Mesothelial cell of epicardium (in vitro differentiated cells): Measurements from ENCODE around the gene RBAK. TPM values are rescaled to one million over a fixed set of nuclear protein-coding genes. Genes with fewer than 3 reads are reported as not detected.
"Not testable (repeated sequence)": the region's sequence is repeated elsewhere in the genome, so short reads cannot be mapped to it uniquely, and the experiment has no call there.

ENCODE experiments used
- DNase-seq, 2 experiments: peaks; one replicate each; pipeline ENCODE4 v3.0.0; 2021; ENCODE audit warnings: low spot score in 2 of 2; ENCODE audit not compliant: unreplicated experiment in 2 of 2
- H3K27ac Mint-ChIP-seq: 2 replicates; pipeline ENCODE4 v1.8.0; 2021; ENCODE audit warnings: mixed read lengths
- H3K27me3 Mint-ChIP-seq: 2 replicates; pipeline ENCODE4 v1.8.0; 2021; ENCODE audit warnings: low read depth, mixed read lengths
- H3K36me3 Mint-ChIP-seq: 2 replicates; pipeline ENCODE4 v1.8.0; 2021; ENCODE audit warnings: mixed read lengths
- H3K4me1 Mint-ChIP-seq: 2 replicates; pipeline ENCODE4 v1.8.0; 2021; ENCODE audit warnings: mixed read lengths
- H3K4me3 Mint-ChIP-seq: 2 replicates; pipeline ENCODE4 v1.8.0; 2021; ENCODE audit warnings: mild to moderate bottlenecking, moderate library complexity, mixed read lengths
- H3K9me3 Mint-ChIP-seq: 2 replicates; pipeline ENCODE4 v1.8.0; 2021; ENCODE audit warnings: mixed read lengths
- total RNA-seq: library from RNA; stranded (reverse); gene quantifications from 3 replicates; pipeline ENCODE4 v1.2.1, GENCODE V29; 2021
- TF ChIP-seq, protein P1 (sequence below): fragments of 200-600 bp; sonication (generic); IDR thresholded peaks from one replicate; pipeline ENCODE4 v1.5.0; 2021; ENCODE audit warnings: antibody characterized with exemption; ENCODE audit not compliant: unreplicated experiment

The RBAK gene
- total RNA-seq, 1 donor from 2014 or later = 19.9 TPM

GRCh38 chr7:5001003-5001402, 44.7 kb upstream of the RBAK start:
- no peak for DNase-seq
- TF ChIP-seq, protein P1, sequence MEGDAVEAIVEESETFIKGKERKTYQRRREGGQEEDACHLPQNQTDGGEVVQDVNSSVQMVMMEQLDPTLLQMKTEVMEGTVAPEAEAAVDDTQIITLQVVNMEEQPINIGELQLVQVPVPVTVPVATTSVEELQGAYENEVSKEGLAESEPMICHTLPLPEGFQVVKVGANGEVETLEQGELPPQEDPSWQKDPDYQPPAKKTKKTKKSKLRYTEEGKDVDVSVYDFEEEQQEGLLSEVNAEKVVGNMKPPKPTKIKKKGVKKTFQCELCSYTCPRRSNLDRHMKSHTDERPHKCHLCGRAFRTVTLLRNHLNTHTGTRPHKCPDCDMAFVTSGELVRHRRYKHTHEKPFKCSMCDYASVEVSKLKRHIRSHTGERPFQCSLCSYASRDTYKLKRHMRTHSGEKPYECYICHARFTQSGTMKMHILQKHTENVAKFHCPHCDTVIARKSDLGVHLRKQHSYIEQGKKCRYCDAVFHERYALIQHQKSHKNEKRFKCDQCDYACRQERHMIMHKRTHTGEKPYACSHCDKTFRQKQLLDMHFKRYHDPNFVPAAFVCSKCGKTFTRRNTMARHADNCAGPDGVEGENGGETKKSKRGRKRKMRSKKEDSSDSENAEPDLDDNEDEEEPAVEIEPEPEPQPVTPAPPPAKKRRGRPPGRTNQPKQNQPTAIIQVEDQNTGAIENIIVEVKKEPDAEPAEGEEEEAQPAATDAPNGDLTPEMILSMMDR = no peak
- peaks cover 43% of the 10 kb centered on the region for H3K36me3 Mint-ChIP-seq
- peaks cover 1% of the 10 kb centered on the region for H3K4me1 Mint-ChIP-seq
- no peak overlapping the region for H3K4me3 Mint-ChIP-seq
- no peaks in the 10 kb centered on the region for H3K27me3 Mint-ChIP-seq
- H3K9me3 Mint-ChIP-seq = no peaks in the 10 kb centered on the region
- H3K27ac Mint-ChIP-seq = no peak overlapping the region

- Mint-ChIP-seq H3K27ac (no peak overlapping the region), H3K36me3 (peaks cover 42% of the 10 kb centered on the region), H3K9me3 (no peaks in the 10 kb centered on the region), H3K27me3 (no peaks in the 10 kb centered on the region), H3K4me3 (no peak overlapping the region), H3K4me1 (peaks cover 1% of the 10 kb centered on the region)
- TF ChIP-seq, protein P1 = no peak
- DNase-seq = no peak
Measured at GRCh38 chr7:5001911-5002310, 43.7 kb upstream of the RBAK start.

GRCh38 chr7:5005066-5005465, 40.6 kb upstream of the RBAK start:
- TF ChIP-seq, protein P1 = no peak
- H3K9me3 Mint-ChIP-seq = peaks cover 19% of the 10 kb centered on the region

DNA sequence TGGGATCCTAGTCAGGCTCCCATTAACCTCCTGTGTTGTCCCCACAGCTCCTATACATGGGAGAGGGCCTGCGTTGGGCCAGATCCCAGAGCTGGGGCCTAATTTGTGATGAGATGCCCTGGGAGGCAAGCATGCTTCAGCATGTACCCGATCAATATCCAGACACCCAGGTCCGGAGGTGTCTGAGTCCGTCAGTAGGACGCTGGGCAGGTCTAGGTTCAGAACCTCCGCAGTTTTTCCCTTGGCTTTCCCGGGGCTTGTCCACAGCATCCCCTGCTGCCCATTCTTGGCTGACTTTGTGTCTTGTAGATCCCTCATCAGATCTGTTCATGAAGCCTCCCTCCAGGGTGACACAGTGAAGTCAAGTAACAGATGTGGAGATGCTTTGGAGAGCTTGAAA, 32.7 kb upstream of the RBAK start:
- no peak overlapping the region for H3K27ac Mint-ChIP-seq
- H3K27me3 Mint-ChIP-seq = no peaks in the 10 kb centered on the region
- TF ChIP-seq, protein P1 = no peak
- no peak overlapping the region for H3K4me3 Mint-ChIP-seq
- H3K4me1 Mint-ChIP-seq = no peaks in the 10 kb centered on the region
- DNase-seq = no peak
- peaks cover 37% of the 10 kb centered on the region for H3K36me3 Mint-ChIP-seq
- H3K9me3 Mint-ChIP-seq = peaks cover 31% of the 10 kb centered on the region

More at GRCh38 chr7:5005066-5005465, 40.6 kb upstream of the RBAK start:
- H3K4me1 Mint-ChIP-seq = peaks cover 1% of the 10 kb centered on the region
- DNase-seq = no peak
- H3K27ac Mint-ChIP-seq = no peak overlapping the region
- H3K36me3 Mint-ChIP-seq = peaks cover 45% of the 10 kb centered on the region
- H3K4me3 Mint-ChIP-seq = no peak overlapping the region
- H3K27me3 Mint-ChIP-seq = no peaks in the 10 kb centered on the region

- H3K4me3 Mint-ChIP-seq = not testable (repeated sequence)
Measured at GRCh38 chr7:5015936-5016335, 29.7 kb upstream of the RBAK start.

DNA sequence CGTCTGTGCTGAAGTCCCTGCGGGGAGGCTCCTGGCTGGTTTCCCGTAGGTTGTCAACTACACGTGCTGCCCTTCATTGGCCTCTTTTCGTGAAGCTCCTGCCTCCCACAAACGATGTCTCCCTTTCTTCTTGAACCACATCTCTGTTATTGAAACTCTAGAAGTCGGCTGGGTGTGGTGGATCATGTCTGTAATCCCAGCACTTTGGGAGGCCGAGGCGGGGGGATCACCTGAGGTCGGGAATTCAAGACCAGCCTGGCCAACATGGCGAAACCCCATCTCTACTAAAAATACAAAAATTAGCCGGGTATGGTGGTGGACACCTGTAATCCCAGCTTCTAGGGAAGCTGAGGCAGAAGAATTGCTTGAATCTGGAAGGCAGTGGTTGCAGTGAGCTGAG, 28.0 kb upstream of the RBAK start:
- H3K4me1 Mint-ChIP-seq, DNase-seq, H3K27ac Mint-ChIP-seq, H3K27me3 Mint-ChIP-seq, H3K4me3 Mint-ChIP-seq: not testable (repeated sequence)
- peaks cover 16% of the 10 kb centered on the region for H3K9me3 Mint-ChIP-seq
- H3K36me3 Mint-ChIP-seq = peaks cover 30% of the 10 kb centered on the region

More at GRCh38 chr7:5015936-5016335, 29.7 kb upstream of the RBAK start:
- Mint-ChIP-seq H3K36me3 (peaks cover 32% of the 10 kb centered on the region), H3K9me3 (peaks cover 19% of the 10 kb centered on the region)
- H3K27ac Mint-ChIP-seq, H3K4me1 Mint-ChIP-seq, DNase-seq, H3K27me3 Mint-ChIP-seq: not testable (repeated sequence)

DNA sequence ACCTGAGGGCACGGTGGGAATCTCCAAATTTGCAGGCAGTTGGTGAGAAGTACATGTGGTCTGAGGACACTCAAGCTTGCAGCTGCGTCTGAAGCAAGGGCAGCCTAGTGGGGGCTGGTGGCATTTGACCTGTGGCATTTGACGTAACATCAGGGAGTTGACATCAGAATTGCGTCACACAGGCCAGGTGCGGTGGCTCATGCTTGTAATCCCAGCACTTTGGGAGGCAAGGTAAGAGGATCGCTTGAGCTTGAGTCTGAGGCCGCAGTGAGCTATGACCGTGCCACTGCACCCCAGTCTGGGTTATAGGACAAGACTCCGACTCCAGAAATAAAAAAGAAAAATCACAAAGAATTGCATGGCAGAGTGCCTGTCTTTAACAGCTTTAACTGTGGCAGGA, 25.6 kb upstream of the RBAK start:
- Mint-ChIP-seq H3K27me3 (no peaks in the 10 kb centered on the region), H3K27ac (no peak overlapping the region), H3K4me1 (no peaks in the 10 kb centered on the region), H3K9me3 (peaks cover 16% of the 10 kb centered on the region), H3K36me3 (peaks cover 38% of the 10 kb centered on the region), H3K4me3 (no peak overlapping the region)
- TF ChIP-seq, protein P1 = no peak
- DNase-seq = no peak

DNA sequence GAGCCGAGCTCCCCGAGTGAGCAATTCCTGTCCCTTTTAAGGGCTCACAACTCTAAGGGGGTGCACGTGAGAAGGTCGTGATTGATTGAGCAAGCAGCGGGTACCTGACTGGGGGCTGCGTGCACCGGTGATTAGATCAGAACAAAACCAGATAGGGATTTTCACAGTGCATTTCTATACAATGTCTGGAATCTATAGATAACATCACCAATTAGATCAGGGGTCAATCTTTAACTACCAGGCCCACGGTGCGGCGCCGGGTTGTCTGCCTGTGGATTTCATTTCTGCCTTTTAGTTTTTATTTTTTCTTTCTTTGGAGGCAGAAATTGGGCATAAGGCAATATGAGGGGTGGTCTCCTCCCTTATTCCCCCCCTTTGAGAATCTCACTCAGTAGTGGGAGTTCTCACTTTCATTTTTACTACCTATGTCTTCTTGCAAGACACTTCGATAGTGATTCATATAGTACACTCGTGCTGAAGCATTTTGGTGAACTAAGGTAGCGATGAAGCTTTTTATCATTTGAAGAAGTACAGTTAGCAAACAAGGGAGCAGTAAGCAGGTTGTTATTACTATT, 24.6 kb upstream of the RBAK start:
- Mint-ChIP-seq H3K36me3 (peaks cover 38% of the 10 kb centered on the region), H3K9me3 (peaks cover 16% of the 10 kb centered on the region)
- not testable (repeated sequence) for H3K4me1 Mint-ChIP-seq, DNase-seq, H3K27ac Mint-ChIP-seq, H3K27me3 Mint-ChIP-seq, H3K4me3 Mint-ChIP-seq

DNA sequence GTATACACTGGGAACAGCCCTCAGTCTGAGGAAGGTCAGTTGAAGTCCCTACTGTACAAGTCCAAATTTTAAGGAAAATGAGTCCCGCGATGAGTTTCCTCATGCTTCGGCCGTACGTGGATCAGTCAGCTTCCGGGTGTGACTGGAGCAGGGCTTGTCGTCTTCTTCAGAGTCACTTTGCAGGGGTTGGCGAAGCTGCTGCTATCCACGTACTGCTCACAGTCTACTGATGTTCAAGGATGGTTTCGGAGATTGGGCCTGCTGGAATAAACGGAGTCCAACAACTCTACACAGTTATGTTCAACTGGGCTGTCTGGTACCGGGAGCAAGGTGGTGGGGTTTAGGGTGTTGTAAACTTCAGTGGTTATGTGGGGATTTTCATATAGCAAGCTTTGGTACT, 22.0 kb upstream of the RBAK start:
- H3K9me3 Mint-ChIP-seq = peaks cover 29% of the 10 kb centered on the region
- not testable (repeated sequence) for H3K4me1 Mint-ChIP-seq, H3K27me3 Mint-ChIP-seq, DNase-seq, H3K4me3 Mint-ChIP-seq, H3K27ac Mint-ChIP-seq
- H3K36me3 Mint-ChIP-seq = peaks cover 56% of the 10 kb centered on the region
